ENCODE measurements around the gene SCAMP3.

The SCAMP3 gene

GRCh38 chr1:155253208-155253607 is 9.0 kb downstream of the SCAMP3 start:
- Histone ChIP-seq H3K27me3 (ENCODE audit: insufficient read depth, poor library complexity, severe bottlenecking) (no peaks in the 10 kb centered on the region), H3K9me3 (ENCODE audit: severe bottlenecking) (no peaks in the 10 kb centered on the region), H3K36me3 (ENCODE audit: low read depth) (peaks cover 29% of the 10 kb centered on the region), H3K4me1 (ENCODE audit: insufficient read depth, poor library complexity, severe bottlenecking) (peaks cover 5% of the 10 kb centered on the region), H3K4me3 (ENCODE audit: severe bottlenecking) (peak overlapping the region; percentile 57), H3K27ac (ENCODE audit: poor library complexity, severe bottlenecking) (peak overlapping the region; percentile 65)
- TF ChIP-seq CTCF (IDR thresholded peaks at IDR 0.05; ENCODE audit: poor library complexity, severe bottlenecking) = no peak
- ATAC-seq (ENCODE audit: low read depth) = no peak
- DNase-seq (ENCODE audit: low spot score) = no peak

- no peak for TF ChIP-seq CTCF (IDR thresholded peaks at IDR 0.05; ENCODE audit: poor library complexity, severe bottlenecking)
- Histone ChIP-seq H3K36me3 (ENCODE audit: low read depth) (peaks cover 38% of the 10 kb centered on the region), H3K4me1 (ENCODE audit: insufficient read depth, poor library complexity, severe bottlenecking) (peaks cover 5% of the 10 kb centered on the region), H3K27me3 (ENCODE audit: insufficient read depth, poor library complexity, severe bottlenecking) (no peaks in the 10 kb centered on the region), H3K9me3 (ENCODE audit: severe bottlenecking) (no peaks in the 10 kb centered on the region), H3K27ac (ENCODE audit: poor library complexity, severe bottlenecking) (no peak overlapping the region), H3K4me3 (ENCODE audit: severe bottlenecking) (no peak overlapping the region)
- no peak for ATAC-seq (ENCODE audit: low read depth)
- DNase-seq (ENCODE audit: low spot score) = no peak
Observed at GRCh38 chr1:155251566-155251965, 10.6 kb downstream of the SCAMP3 start.

GRCh38 chr1:155250633-155251449 is 11.3 kb downstream of the SCAMP3 start:
- Histone ChIP-seq H3K27ac (ENCODE audit: poor library complexity, severe bottlenecking) (no peak overlapping the region), H3K36me3 (ENCODE audit: low read depth) (peaks cover 38% of the 10 kb centered on the region)

GRCh38 chr1:155250246-155250632 is 11.9 kb downstream of the SCAMP3 start:
- Histone ChIP-seq H3K4me1 (ENCODE audit: insufficient read depth, poor library complexity, severe bottlenecking) (peaks cover 5% of the 10 kb centered on the region), H3K9me3 (ENCODE audit: severe bottlenecking) (no peaks in the 10 kb centered on the region), H3K27me3 (ENCODE audit: insufficient read depth, poor library complexity, severe bottlenecking) (no peaks in the 10 kb centered on the region), H3K27ac (ENCODE audit: poor library complexity, severe bottlenecking) (no peak overlapping the region), H3K4me3 (ENCODE audit: severe bottlenecking) (no peak overlapping the region), H3K36me3 (ENCODE audit: low read depth) (peaks cover 38% of the 10 kb centered on the region)
- no peak for ATAC-seq (ENCODE audit: low read depth)
- TF ChIP-seq CTCF (IDR thresholded peaks at IDR 0.05; ENCODE audit: poor library complexity, severe bottlenecking) = no peak
- DNase-seq (ENCODE audit: low spot score) = no peak

More at GRCh38 chr1:155250633-155251449, 11.3 kb downstream of the SCAMP3 start:
- ATAC-seq (ENCODE audit: low read depth) (peak; percentile 79), DNase-seq (ENCODE audit: low spot score) (no peak)
- Histone ChIP-seq H3K4me1 (ENCODE audit: insufficient read depth, poor library complexity, severe bottlenecking) (peaks cover 5% of the 10 kb centered on the region), H3K9me3 (ENCODE audit: severe bottlenecking) (no peaks in the 10 kb centered on the region), H3K4me3 (ENCODE audit: severe bottlenecking) (no peak overlapping the region), H3K27me3 (ENCODE audit: insufficient read depth, poor library complexity, severe bottlenecking) (no peaks in the 10 kb centered on the region)
- peak; percentile 98 for TF ChIP-seq CTCF (IDR thresholded peaks at IDR 0.05; ENCODE audit: poor library complexity, severe bottlenecking)

Data from RWPE2 (cell line).